ENCODE data around the gene PURB. TPM values are rescaled to one million over a fixed set of nuclear protein-coding genes. Genes with fewer than 3 reads are reported as not detected.

The PURB gene
- total RNA-seq, 1 experiment from 2014 or later: 21.3 TPM

DNA sequence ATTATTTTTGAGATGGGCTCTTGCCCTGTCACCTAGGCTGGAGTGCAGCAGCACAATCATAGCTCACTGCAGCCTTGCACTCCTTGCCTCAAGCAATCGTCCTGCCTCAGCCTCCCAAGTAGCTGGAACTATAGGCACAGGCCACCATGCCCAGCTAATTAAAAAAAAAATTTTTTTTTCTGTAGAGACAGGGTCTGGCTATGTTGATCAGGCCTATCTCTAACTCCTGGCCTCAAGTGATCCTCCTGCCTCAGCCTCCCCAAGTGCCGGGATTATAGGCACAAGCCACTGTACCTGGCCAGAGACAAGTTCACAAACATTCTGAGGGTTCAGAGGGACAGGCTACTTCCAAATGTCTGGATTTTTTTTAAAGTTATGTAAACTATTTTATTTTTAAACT lies 32.1 kb upstream of the PURB start:
- H3K27me3 Mint-ChIP-seq (ENCODE audit: insufficient read depth, unreplicated experiment): no peaks in the 10 kb centered on the region
- no TSS peak for BruUV-seq (replicated peaks)
- intact Hi-C loops (cut with micrococcal nuclease): no loop called here

DNA sequence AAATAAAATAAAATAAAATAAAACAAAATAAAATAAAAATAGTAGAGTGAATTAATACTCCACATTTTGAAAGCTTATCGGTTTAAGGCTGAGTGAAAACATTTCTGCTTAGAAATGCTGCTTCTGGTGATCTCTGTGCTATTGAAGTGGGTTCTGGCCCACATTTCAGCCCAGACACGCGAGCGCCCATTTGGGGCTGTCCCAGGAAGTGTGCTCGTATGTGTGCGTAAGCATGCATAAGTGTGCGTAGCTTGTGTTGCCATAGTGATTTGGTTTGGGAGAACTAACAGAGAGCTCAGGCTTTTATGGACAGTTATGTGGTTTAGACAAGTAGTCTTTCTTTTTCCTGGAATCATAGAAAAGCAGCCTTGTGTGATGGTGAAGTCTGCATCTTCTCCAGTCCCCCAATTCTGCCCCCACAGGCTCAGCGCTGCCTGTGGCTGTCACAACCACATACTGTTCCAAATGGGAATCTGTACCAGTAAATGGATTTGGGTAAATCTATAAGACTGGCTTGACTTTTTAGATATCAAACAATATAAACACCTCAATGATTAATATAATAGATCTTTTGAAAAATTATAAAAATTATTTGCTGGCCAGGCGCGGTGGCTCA lies 29.8 kb upstream of the PURB start:
- CTCF ChIA-PET: no interaction called here
- H3K4me1 Mint-ChIP-seq (ENCODE audit: insufficient read depth, unreplicated experiment): no peaks in the 10 kb centered on the region
- no TSS peak for BruUV-seq (replicated peaks)

More for the DNA sequence above, 32.1 kb upstream of the PURB start:
- Mint-ChIP-seq H3K27ac (ENCODE audit: low read depth, unreplicated experiment) (no peak overlapping the region), H3K36me3 (ENCODE audit: insufficient read depth, unreplicated experiment) (peaks cover 4% of the 10 kb centered on the region), H3K9me3 (ENCODE audit: unreplicated experiment) (no peaks in the 10 kb centered on the region), H3K4me1 (ENCODE audit: insufficient read depth, unreplicated experiment) (no peaks in the 10 kb centered on the region), H3K4me3 (ENCODE audit: unreplicated experiment) (no peak overlapping the region)
- ChIA-PET CTCF (interaction anchor here (3.9 kb wide), 1 partner anchor 62 kb away, joined by 27 read pairs; no protein-coding TSS in a partner anchor), POLR2A (no interaction called here)
- DNase-seq (ENCODE audit: unreplicated experiment): no peak
- no peak for TF ChIP-seq CTCF (IDR thresholded peaks at IDR 0.05; ENCODE audit: unreplicated experiment)

DNA sequence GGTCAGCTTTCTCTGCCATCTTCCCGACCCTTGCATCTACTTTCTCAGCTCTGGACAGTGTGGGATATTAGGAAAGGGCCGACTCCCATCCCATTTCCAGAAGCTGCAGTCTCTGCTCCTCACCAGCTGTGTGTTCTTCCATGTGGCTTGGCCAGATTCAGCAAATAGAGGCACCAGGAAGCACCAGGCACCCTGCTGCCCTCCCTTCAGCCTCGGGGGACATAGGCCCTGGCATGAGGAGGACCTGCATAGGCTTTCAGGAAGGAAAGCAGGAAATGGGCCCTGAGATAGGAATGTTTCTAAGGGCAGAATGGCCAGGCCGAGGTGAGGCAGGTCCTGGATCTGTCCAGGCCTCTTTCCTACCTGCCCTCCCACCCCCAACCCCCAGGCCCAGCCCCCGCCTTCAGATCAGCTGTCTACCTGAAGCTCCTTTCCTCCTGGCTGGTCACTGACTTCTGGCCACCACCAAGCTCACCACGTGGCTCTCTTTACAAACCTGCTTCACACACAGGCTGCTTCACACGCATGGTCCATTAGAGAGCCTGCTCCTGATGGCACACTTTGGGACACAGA lies 27.5 kb upstream of the PURB start:
- Mint-ChIP-seq H3K36me3 (ENCODE audit: insufficient read depth, unreplicated experiment) (peaks cover 4% of the 10 kb centered on the region), H3K27ac (ENCODE audit: low read depth, unreplicated experiment) (no peak overlapping the region), H3K4me3 (ENCODE audit: unreplicated experiment) (no peak overlapping the region), H3K4me1 (ENCODE audit: insufficient read depth, unreplicated experiment) (no peaks in the 10 kb centered on the region), H3K27me3 (ENCODE audit: insufficient read depth, unreplicated experiment) (no peaks in the 10 kb centered on the region), H3K9me3 (ENCODE audit: unreplicated experiment) (no peaks in the 10 kb centered on the region)
- peak; percentile 22 for DNase-seq (ENCODE audit: unreplicated experiment)
- ChIA-PET POLR2A (interaction anchor here (0.9 to 1.1 kb wide), 4 partner anchors 30 to 198 kb away, joined by 3 to 4 read pairs (median 3); partner anchors contain the start of gene TBRG4), CTCF (interaction anchor here (0.6 to 1.4 kb wide), 5 partner anchors 29 to 222 kb away, joined by 3 to 6 read pairs (median 4); no protein-coding TSS in a partner anchor)
- intact Hi-C loops (cut with micrococcal nuclease): no loop called here
- no peak for TF ChIP-seq CTCF (IDR thresholded peaks at IDR 0.05; ENCODE audit: unreplicated experiment)
- no TSS peak for BruUV-seq (replicated peaks)

More for the DNA sequence above, 29.8 kb upstream of the PURB start:
- intact Hi-C loops (cut with micrococcal nuclease): no loop called here
- DNase-seq (ENCODE audit: unreplicated experiment): no peak
- TF ChIP-seq CTCF (IDR thresholded peaks at IDR 0.05; ENCODE audit: unreplicated experiment): no peak
- Mint-ChIP-seq H3K9me3 (ENCODE audit: unreplicated experiment) (no peaks in the 10 kb centered on the region), H3K27me3 (ENCODE audit: insufficient read depth, unreplicated experiment) (no peaks in the 10 kb centered on the region), H3K36me3 (ENCODE audit: insufficient read depth, unreplicated experiment) (peaks cover 4% of the 10 kb centered on the region), H3K27ac (ENCODE audit: low read depth, unreplicated experiment) (no peak overlapping the region), H3K4me3 (ENCODE audit: unreplicated experiment) (no peak overlapping the region)
- POLR2A ChIA-PET: no interaction called here

DNA sequence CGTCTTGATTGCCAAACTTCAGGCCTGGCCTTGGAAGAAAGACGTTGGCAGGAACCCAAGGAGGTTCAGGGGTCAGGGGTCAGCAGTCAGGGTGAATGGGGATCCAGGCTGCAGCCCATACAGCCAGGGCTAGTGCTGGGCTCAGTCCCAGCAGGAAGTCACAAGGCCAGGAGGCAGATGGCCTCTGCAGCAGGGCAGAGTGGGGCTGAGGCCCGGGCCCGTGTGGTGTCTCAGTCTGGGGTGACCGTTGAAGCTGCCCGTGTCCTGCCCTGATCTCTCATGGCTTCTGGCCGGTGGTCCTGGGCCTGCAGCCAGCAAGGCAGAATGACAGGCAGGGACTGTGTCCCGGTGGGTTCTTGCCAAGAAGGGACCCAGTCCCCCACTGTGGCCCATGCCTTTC lies 26.6 kb upstream of the PURB start:
- no peak overlapping the region for H3K4me3 Mint-ChIP-seq (ENCODE audit: unreplicated experiment)
- H3K27me3 Mint-ChIP-seq (ENCODE audit: insufficient read depth, unreplicated experiment): no peaks in the 10 kb centered on the region
- H3K36me3 Mint-ChIP-seq (ENCODE audit: insufficient read depth, unreplicated experiment): peaks cover 4% of the 10 kb centered on the region
- H3K9me3 Mint-ChIP-seq (ENCODE audit: unreplicated experiment): no peaks in the 10 kb centered on the region
- H3K27ac Mint-ChIP-seq (ENCODE audit: low read depth, unreplicated experiment): no peak overlapping the region
- BruUV-seq (replicated peaks): no TSS peak
- ChIA-PET CTCF (no interaction called here), POLR2A (interaction anchor here (1.1 kb wide), 1 partner anchor 67 kb away, joined by 3 read pairs; no protein-coding TSS in a partner anchor)
- intact Hi-C loops (cut with micrococcal nuclease): no loop called here
- TF ChIP-seq CTCF (IDR thresholded peaks at IDR 0.05; ENCODE audit: unreplicated experiment): no peak
- DNase-seq (ENCODE audit: unreplicated experiment): no peak
- no peaks in the 10 kb centered on the region for H3K4me1 Mint-ChIP-seq (ENCODE audit: insufficient read depth, unreplicated experiment)
